LHCN-M2 (cell line): ENCODE results near the gene COL16A1. TPM values are rescaled to one million over a fixed set of nuclear protein-coding genes. Genes with fewer than 3 reads are reported as not detected.
A peak's percentile ranks its signal among the peaks of the same experiment; 100 is the strongest.

ENCODE experiments used
- DNase-seq: peaks from one replicate; pipeline ENCODE4 v3.0.0-alpha.2; 2012; ENCODE audit warnings: low read depth
- total RNA-seq: library from RNA; depleted of rRNA; stranded (reverse); fragments of >200 nt; gene quantifications from 2 replicates; pipeline ENCODE4 v1.2.3, GENCODE V29; 2014

Gene COL16A1
- total RNA-seq, 1 experiment from 2014 or later: 9.8 TPM

DNA sequence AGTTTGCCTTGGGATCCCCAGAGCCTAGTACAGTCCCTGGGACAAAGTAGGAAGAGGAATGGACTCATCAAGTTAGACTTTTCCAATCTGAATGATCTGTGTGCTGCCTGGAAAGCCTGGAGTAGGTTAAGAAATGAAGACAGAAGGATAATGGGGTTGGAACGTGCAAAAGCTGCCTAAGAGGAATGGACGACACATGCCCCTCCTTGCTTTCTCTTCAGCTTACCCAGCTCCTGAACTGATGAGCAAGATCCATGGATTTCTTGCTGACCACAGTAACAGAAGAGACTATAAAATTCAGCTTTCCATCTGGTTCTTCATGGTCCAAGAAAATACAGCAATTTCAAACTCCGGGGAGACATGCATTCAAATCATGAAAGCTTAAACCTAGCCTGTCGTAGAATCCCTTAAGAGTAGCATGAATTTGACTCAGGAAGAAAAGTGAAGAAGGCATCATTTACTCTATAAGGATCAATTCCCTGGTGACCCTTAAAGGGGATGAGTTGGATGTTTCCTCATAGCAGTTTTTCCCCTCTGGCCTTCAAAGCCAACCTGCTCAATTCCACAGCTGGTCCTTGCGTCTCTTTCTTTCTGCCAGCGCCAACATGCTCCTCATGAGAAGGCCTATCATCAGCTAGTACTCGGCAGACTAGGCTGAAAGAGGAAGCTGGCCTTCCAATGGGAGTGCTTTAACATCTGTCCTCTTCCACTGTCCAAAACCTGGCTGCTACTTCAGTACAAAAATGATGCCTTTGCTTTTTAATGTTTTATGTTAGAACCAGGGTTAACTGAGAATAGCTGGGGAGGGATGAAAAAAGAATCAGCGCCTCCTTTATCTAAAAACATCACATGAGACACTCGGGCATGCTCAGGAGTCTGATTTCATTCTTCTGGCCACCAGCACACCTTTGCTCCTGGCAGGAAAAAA is 53.4 kb downstream of the COL16A1 start:
- DNase-seq: no peak

DNA sequence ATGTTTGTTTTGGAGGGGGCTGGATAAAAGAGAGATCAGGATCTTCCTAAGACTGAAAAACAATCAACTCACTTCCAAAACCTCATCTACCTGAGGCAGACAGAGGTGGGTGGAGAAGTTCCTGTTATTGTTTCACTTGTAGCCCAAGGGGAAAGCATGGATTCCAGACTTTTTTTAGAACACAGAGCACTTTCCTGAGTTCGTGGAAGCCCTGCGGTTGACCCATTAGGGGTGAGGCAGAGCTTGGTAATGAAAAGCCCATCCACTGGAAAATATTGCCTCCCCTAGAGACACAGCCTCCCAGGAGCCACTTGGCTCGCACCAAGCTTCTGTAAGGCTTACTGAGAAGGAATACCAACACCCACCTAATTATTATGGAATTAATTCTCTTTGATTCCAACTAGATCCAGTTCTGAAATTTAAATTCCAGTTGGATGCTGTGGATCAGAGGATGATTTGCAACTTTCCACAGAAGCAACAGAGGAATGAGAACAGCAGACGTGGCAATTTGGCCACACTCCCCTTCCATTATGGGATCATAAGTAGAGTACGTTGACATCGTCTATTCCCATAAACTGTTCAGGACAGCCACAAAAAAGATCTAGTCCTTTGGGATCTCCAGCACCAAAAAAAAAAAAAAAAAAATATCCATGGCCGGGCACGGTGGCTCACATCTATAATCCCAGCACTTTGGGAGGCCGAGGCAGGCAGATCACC is 55.0 kb downstream of the COL16A1 start:
- no peak for DNase-seq

- DNase-seq: no peak
These were observed 55.6 kb downstream of the COL16A1 start for GRCh38 chr1:31648190-31648589.

DNA sequence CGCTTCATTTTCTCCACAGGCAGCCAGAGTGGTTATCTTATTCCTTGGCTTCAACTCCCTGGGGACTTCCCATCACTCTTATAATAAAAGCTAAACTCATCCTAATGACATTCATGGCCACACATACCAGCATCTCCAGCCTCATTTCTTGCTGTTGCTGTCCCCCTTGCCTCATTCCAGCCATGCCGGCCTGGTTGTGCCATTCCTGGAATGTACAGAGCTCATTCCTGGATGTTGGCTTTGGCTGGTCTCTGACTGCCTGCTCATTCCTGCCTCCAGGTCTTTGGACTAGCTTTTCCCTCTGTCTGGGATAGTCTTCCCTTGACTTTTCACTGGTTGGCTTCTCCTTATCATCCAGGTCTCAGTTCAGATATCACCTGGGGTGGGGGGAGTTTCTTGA is 56.7 kb downstream of the COL16A1 start:
- DNase-seq: no peak

GRCh38 chr1:31646259-31646960 is 57.4 kb downstream of the COL16A1 start:
- no peak for DNase-seq

DNA sequence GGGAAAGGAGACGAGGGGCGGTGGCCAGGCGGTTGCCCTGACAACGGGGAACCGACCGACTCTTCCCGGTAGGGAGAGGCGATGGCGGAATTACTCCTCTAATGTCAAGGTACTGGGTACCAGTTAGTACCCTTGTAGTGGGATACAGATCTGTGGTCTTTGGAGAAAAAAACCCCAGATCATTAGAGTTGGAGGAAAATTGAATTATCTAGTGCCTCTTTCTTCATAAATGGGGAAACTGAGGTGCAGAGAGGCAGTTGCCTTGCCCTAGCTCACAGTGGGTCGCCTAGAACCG is 58.6 kb downstream of the COL16A1 start:
- DNase-seq: no peak

DNA sequence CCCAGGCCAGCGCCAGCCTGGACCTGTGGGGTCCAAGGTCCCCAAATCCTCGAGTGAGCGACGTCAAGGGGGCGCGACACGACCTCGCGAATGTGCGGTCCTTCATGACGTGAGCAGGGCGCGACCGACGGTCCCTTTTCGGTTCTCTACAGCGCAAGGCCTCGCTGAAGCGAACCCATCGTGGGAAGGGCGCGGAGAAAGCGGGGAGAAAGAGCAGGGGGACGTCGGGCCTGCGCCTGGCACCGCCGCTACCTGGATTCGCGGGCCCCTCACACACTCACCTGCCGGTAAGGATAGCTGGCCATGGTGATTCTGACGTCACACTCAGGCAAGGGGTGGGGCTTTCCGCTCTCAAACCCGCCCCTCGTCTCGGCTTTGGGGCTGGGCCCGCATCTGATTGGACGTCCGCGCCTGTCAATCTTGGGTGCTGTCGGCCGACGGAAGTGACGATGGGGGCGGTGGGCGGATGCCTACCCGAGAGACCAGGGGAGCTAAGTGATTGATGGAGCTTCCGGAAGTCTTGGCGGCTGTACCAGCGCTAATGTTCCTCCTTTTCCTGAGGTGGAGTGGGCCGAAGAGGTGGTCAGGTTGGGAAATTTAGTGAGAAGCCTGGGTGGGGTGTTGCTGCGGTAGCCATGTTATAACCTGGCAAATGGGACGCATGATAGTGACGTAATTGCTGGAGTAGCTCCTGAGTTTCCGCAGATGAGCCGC is 59.1 kb downstream of the COL16A1 start, which contains the start of gene PEF1:
PEF1 (minus strand) TSS at position 317 of the 714 bp plus-strand sequence; CDS start at position 305, 12 bp downstream.
- peak; percentile 96 for DNase-seq

DNA sequence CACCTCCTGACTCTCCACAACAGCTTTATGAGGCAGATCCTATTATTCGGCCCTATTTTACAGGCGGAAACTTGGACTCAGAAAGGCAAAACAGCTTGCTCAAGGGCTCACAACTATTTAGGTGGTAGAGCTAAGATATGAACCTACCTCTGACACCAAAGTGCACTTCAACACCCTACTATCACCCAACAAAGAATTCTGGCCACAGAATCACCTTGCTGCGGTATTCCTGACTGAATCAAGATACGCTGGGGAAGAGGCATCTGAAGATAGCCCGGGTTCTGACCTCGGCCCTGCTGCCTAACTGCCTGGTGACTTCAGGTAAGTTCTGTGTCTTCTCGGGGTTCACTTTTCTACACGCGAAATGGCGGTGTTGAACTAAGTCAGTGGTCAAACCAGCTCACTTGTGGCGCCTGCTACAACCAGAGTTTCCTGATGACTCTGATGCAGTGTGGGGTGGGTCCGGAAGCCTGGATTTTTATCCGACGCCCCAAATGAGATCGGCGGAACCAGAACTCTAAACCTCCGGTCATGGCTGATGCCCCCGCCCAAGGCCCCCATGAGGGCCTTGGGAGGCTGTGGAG is 59.7 kb downstream of the COL16A1 start:
- DNase-seq: no peak

DNA sequence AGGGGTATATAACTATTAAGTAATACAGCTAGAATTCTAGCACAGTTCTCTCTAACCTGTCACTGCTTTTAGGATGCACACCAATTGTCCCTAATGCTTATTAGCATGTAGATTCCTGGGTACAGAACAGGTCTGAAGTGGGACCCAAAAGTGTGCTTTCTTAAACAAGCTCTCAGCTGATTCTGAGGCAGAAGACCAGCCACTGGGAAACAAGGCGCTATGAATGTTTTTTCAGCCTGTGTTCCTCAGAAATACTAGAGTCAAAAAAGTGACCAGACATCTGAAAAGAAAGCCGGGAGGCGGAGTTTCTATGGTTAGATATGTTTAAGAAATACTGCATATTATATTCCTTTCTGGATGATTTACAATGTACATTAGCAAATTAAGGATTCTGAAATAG is 60.9 kb downstream of the COL16A1 start:
- no peak for DNase-seq

GRCh38 chr1:31642366-31642765 is 61.5 kb downstream of the COL16A1 start:
- DNase-seq: no peak

DNA sequence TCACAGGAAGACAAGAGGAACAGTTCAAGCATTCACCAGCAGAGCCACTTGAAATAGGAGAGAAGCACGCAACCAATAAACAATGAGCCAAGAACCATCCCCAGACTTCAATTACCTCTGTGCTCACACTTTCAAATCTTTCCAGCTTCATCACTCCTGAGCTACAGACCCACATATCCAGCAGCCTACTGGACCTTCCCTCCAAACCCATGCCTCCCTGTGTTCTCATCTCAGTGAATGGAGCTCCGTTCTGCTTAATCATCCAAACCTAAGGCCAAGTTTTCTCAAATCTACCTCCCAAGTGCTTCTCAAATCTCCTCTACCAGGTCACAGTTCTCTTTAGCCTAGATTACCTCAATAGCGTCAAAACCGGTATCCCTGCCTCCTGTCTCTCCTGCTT is 62.9 kb downstream of the COL16A1 start:
- no peak for DNase-seq

- DNase-seq: no peak
These were observed 63.6 kb downstream of the COL16A1 start for GRCh38 chr1:31640179-31640578.

GRCh38 chr1:31639543-31639942 is 64.3 kb downstream of the COL16A1 start:
- DNase-seq: peak; percentile 62

- no peak for DNase-seq
These were observed 65.7 kb downstream of the COL16A1 start for GRCh38 chr1:31637915-31638673.

- DNase-seq: no peak
These were observed 70.7 kb downstream of the COL16A1 start for GRCh38 chr1:31633117-31633516.

GRCh38 chr1:31632649-31633048 is 71.2 kb downstream of the COL16A1 start:
- DNase-seq: no peak

- DNase-seq: no peak
These were observed 74.8 kb downstream of the COL16A1 start for GRCh38 chr1:31628931-31629556.

DNA sequence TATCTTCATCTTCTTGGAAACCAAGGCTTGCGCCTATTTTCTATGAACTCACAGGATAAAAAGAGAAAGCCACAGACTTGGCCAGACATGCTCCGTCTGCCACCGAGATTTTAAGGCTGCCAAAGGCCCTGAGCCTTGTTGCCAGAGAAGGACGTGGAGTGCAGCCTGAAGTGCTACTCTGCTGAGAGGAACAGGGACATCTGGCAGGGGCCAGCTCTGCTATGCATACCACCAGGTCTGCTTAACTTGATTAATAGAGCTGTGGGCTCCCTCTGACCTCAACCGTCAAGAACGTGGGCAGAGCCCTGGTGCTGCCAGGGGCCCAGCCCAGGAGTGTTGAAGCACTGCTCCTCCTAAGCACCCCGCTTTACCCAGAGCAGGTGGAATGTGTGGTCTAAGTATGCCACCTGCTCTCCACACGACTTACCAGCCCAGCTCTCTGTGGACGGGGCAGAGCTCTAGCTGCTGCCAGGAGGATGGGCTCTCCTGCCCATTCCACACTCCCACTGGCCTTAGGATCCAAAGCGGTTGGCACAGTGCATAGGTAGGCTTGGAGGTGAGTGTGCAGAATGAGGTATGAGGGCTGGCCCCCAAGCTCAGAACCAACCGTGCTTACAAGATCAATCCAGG is 75.8 kb downstream of the COL16A1 start:
- DNase-seq: peak; percentile 17

GRCh38 chr1:31627301-31627929 is 76.4 kb downstream of the COL16A1 start:
- DNase-seq: peak; percentile 68
